ENCODE measurements around the gene IQCH.

The IQCH gene

GRCh38 chr15:67401336-67401735 is 146.8 kb downstream of the IQCH start:
- DNase-seq (ENCODE audit: extremely low read depth, insufficient read length), result no peak
- Histone ChIP-seq H3K27me3 (replicated peaks; ENCODE audit: control insufficient read depth, insufficient read depth, low read length) (no peaks in the 10 kb centered on the region), H3K4me3 (replicated peaks; ENCODE audit: low read depth, low read length) (no peak overlapping the region), H3K36me3 (ENCODE audit: control insufficient read depth, insufficient read depth, low read length) (no peaks in the 10 kb centered on the region)
- TF ChIP-seq CTCF (IDR thresholded peaks at IDR 0.05; ENCODE audit: insufficient read depth, low read length, poor library complexity, severe bottlenecking), result no peak

DNA sequence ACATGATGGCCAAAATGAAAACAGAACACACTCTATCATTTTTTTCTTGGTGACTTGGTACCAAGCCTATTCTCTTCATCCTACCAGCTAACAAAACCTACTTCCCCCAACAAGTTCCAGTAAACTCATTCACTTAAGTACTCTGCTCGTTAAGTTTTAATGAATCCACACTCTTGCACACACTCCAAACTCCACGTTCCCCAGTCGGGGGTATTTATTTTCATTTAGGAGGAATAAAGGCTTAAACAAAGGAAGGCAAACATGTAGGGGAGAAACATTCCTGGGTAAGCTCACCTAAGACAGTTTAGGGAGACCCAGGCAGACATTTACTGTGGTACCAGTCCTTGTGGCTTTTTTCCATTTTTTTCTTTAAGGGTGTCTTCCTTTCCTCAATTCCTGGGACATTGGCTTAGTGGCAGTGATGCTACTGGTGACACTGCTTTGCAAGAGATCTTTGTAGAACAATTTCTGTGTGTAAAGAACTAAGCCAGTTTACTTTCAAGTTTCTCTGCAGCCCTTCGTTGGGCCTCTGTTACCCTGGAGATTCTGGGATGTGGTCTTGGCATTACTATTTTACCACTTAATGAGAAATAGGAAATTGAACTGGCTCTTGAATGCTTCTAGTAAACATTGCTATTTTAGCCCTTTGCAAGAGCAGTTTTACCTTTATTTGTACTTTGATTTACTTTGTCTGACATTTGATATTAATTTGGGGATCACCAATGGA is 149.0 kb downstream of the IQCH start:
- H3K36me3 ChIP-seq (ENCODE audit: control insufficient read depth, insufficient read depth, low read length), result no peaks in the 10 kb centered on the region
- DNase-seq (ENCODE audit: extremely low read depth, insufficient read length), result no peak

DNA sequence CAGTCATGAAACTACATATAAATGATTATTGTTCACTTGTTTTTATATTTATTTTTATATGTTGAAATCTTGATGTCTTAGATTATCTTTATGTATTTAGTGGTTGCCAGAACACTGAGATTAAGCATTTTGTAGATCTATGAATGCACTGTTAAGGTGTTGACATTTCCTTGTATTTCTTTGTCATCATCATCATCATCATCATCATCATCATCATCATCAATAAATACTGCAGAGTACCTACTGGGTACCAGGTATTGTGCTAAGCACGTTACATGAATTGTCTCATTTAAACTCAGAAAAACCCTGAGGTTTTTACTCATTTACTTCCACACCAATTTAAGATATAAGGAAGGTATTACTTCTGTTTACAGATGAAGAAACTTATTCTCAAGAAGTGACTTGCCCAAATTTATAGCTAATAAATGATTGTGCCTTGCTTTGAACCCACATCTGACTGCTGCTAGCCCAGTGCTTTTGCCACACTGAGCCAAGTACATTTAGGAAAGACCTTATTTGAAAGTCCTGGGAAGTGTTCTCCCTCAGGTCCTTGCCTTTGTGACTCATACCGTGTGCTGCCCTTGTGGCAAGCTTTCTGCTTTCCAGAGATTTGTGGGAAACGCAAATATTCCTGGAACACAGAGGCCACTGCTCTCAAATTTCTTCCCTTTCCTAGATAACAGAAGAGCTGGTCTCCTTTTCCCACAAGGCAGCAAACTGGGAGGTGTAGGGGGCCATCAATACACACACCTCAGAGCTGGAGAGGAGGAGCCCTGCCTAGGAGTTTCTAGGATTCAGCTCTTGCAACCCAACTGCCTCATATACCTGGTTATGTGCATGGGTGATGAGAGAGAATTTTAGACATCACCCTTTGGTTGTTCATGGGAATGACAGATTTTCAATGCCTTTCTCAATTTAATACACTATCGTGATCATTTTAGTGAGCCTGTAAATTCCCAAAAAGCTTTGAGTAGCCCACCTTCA is 150.9 kb downstream of the IQCH start:
- no peak for DNase-seq (ENCODE audit: extremely low read depth, insufficient read length)
- Histone ChIP-seq H3K27me3 (replicated peaks; ENCODE audit: control insufficient read depth, insufficient read depth, low read length) (no peaks in the 10 kb centered on the region), H3K4me3 (replicated peaks; ENCODE audit: low read depth, low read length) (no peak overlapping the region), H3K36me3 (ENCODE audit: control insufficient read depth, insufficient read depth, low read length) (no peaks in the 10 kb centered on the region)
- TF ChIP-seq CTCF (IDR thresholded peaks at IDR 0.05; ENCODE audit: insufficient read depth, low read length, poor library complexity, severe bottlenecking), result no peak

More for the DNA sequence above, 149.0 kb downstream of the IQCH start:
- Histone ChIP-seq H3K4me3 (replicated peaks; ENCODE audit: low read depth, low read length) (no peak overlapping the region), H3K27me3 (replicated peaks; ENCODE audit: control insufficient read depth, insufficient read depth, low read length) (no peaks in the 10 kb centered on the region)
- TF ChIP-seq CTCF (IDR thresholded peaks at IDR 0.05; ENCODE audit: insufficient read depth, low read length, poor library complexity, severe bottlenecking), result no peak

- no peak for DNase-seq (ENCODE audit: extremely low read depth, insufficient read length)
- no peak overlapping the region for H3K4me3 ChIP-seq (replicated peaks; ENCODE audit: low read depth, low read length)
- TF ChIP-seq CTCF (IDR thresholded peaks at IDR 0.05; ENCODE audit: insufficient read depth, low read length, poor library complexity, severe bottlenecking), result no peak
- H3K27me3 ChIP-seq (replicated peaks; ENCODE audit: control insufficient read depth, insufficient read depth, low read length), result no peaks in the 10 kb centered on the region
- H3K36me3 ChIP-seq (ENCODE audit: control insufficient read depth, insufficient read depth, low read length), result no peaks in the 10 kb centered on the region
Measured at GRCh38 chr15:67406257-67406861, 151.8 kb downstream of the IQCH start.

DNA sequence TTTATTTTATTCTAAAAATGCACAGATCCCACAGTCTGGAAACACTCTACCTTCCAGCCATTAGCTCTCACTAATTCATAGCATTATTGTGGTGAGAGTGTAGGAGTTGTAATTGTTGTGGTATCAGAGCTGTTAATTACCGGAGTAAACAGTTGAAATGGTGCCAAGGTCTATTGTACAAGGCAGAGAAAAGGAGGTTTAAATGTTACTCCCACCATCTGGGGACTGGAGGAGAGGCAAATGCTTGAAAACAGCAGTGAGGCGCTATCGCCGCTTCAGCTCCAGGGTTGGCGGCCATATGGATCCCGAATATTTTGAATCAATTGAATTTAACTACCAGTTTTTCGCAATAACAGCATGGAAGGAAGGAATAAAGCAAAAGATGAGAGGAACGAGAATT is 153.2 kb downstream of the IQCH start:
- no peak for TF ChIP-seq CTCF (IDR thresholded peaks at IDR 0.05; ENCODE audit: insufficient read depth, low read length, poor library complexity, severe bottlenecking)
- Histone ChIP-seq H3K4me3 (replicated peaks; ENCODE audit: low read depth, low read length) (no peak overlapping the region), H3K36me3 (ENCODE audit: control insufficient read depth, insufficient read depth, low read length) (no peaks in the 10 kb centered on the region), H3K27me3 (replicated peaks; ENCODE audit: control insufficient read depth, insufficient read depth, low read length) (no peaks in the 10 kb centered on the region)
- DNase-seq (ENCODE audit: extremely low read depth, insufficient read length), result no peak
